Activated T-cell treated with anti-CD3 and anti-CD28 coated beads, Interleukin-2, amount 50 U/mL, for 72 hours (primary cell): ENCODE results near the gene SNRNP25. TPM values are rescaled to one million over a fixed set of nuclear protein-coding genes. Genes with fewer than 3 reads are reported as not detected.

Experiments used
- ATAC-seq, 2 donors: fragments of 150-1000 bp; cut with Tn5 transposase; replicated peaks in 1 of 2; 2 replicates each; pipeline ENCODE4 v1.10.0; 2021; ENCODE audit warnings: moderate library complexity in 2 of 2, mild to moderate bottlenecking in 1 of 2
- DNase-seq, 2 donors: peaks; one replicate each; pipeline ENCODE4 v3.0.0; 2021 to 2022; ENCODE audit warnings: mixed read lengths in 1 of 2
- H3K27ac Mint-ChIP-seq: one replicate; pipeline ENCODE4 v1.8.0; 2022; ENCODE audit warnings: mild to moderate bottlenecking, moderate library complexity, mixed read lengths
- H3K27me3 Mint-ChIP-seq: one replicate; pipeline ENCODE4 v1.8.0; 2022; ENCODE audit warnings: low read depth, mixed read lengths
- H3K36me3 Mint-ChIP-seq, 2 donors: one replicate each; pipeline ENCODE4 v1.8.0; 2022; ENCODE audit warnings: mixed read lengths in 2 of 2, mild to moderate bottlenecking in 1 of 2; ENCODE audit not compliant: insufficient read depth in 2 of 2
- H3K4me1 Mint-ChIP-seq: one replicate; pipeline ENCODE4 v1.8.0; 2022; ENCODE audit warnings: low read depth, mixed read lengths
- H3K4me3 Mint-ChIP-seq, 2 donors: one replicate each; pipeline ENCODE4 v1.8.0; 2022; ENCODE audit warnings: mild to moderate bottlenecking in 2 of 2, mixed read lengths in 2 of 2, moderate library complexity in 2 of 2
- H3K9me3 Mint-ChIP-seq, 2 donors: one replicate each; pipeline ENCODE4 v1.8.0; 2022; ENCODE audit warnings: mixed read lengths in 2 of 2
- total RNA-seq, 2 donors: library from RNA; stranded (reverse); gene quantifications; one replicate each; pipeline ENCODE4 v1.2.3, GENCODE V29; 2022

SNRNP25 gene
- total RNA-seq, 2 donors from 2014 or later = 28.9 to 44.1 TPM

DNA sequence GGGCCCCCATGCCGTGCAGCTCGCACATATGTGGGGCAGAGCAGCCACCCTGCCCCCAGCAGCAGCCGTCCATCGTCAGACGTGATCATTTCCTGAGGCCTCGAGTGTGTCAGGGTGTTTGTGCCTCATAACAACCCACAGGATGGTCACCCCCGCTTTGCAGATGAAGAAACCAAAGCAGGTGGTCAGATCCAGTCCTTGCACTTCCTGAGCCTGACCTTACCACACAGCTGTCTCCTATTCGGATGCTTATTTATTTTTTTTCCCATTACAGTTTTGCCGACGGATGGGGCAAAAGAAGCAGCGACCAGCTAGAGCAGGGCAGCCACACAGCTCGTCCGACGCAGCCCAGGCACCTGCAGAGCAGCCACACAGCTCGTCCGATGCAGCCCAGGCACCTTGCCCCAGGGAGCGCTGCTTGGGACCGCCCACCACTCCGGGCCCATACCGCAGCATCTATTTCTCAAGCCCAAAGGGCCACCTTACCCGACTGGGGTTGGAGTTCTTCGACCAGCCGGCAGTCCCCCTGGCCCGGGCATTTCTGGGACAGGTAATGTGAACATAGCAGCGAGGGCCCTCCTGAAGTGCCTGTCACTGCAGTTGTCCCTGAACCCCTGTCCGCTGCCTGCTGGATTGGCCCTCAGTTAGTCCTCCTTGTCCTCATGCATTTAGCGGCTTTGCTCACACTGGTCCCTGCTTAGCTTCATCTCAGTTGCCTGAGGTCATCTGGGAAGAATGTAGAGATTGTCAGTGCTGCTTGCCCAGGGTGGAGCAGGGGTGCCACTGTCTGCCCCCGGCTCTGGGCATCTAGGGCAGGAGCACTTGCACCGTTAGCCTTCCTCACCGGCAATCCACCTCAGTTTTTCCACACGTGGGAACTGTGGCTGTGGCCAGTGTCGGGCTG lies 25.8 kb downstream of the SNRNP25 start:
- H3K36me3 Mint-ChIP-seq = peaks cover 0 to 8% of the 10 kb centered on the region in 2 donors
- H3K27ac Mint-ChIP-seq = peak overlapping the region; percentile 1
- ATAC-seq (no peak), DNase-seq (no peak)
- no peaks in the 10 kb centered on the region for H3K9me3 Mint-ChIP-seq
- H3K4me3 Mint-ChIP-seq = peak overlapping the region; percentile 92 to 95
- peaks cover 7% of the 10 kb centered on the region for H3K27me3 Mint-ChIP-seq
- peaks cover 44% of the 10 kb centered on the region for H3K4me1 Mint-ChIP-seq

DNA sequence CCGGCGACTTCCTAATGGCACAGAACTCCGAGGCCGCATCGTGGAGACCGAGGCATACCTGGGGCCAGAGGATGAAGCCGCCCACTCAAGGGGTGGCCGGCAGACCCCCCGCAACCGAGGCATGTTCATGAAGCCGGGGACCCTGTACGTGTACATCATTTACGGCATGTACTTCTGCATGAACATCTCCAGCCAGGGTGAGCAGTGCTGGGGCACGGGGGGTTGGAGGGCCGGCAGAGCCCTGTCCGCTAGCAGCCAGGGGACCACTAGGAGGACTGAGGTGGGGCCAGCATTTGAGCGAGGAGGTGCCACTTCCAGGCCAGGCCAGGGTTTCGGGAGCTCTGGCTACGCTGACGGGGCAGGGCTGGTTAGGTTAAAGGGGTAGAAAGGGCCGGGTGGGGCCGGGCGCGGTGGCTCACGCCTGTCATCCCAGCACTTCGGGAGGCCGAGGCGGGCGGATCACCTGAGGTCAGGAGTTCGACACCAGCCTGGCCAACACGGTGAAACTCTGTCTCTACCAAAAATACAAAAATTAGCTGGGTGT lies 29.5 kb downstream of the SNRNP25 start:
- no peak for DNase-seq
- no peak overlapping the region for H3K27ac Mint-ChIP-seq
- H3K4me3 Mint-ChIP-seq = no peak overlapping the region
- H3K36me3 Mint-ChIP-seq = peaks cover 2 to 15% of the 10 kb centered on the region in 2 donors
- no peaks in the 10 kb centered on the region for H3K27me3 Mint-ChIP-seq
- H3K9me3 Mint-ChIP-seq = no peaks in the 10 kb centered on the region
- peaks cover 38% of the 10 kb centered on the region for H3K4me1 Mint-ChIP-seq
- ATAC-seq = no peak

DNA sequence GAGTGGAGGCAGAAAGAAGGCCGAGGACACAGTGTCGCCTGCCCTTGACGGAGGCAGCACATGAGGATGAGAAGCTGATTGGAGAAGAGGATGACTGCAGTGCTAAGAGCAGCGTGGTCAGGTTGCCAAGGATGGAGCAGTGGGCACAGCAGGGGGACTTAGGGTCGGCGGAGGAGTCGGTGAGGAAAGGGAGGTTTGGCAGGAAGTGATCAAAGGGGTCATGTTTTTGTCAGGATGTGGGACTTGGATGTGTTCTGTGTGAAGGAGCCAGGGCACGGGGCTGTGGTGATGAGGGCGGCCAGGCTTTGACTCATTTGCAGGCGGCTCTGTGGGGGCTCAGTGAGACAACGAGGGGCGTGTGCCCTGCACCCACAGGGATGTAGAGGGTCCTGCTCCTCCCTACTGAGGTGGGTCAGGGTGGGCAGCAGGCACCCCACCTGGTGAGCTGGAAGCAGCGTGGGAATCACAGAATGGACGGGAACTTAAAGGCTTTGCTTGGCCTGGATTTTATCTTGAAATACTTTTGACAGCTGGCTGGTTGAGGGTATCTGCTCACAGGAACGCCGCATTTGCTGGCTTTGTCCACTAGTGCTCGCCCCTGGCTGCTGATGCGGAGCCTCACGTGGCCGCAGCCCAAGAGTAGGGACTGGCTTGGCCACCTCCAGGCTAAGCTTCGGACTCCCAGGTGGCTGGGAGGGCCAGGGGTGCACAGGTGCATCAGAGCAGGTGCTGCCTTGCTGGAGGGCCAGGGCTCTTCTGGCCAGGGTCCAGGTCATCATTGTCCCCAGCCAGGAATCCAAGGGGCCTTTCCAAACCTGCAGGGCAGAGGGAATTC lies 30.4 kb downstream of the SNRNP25 start:
- Mint-ChIP-seq H3K4me1 (peaks cover 33% of the 10 kb centered on the region), H3K27ac (peak overlapping the region; percentile 17), H3K9me3 (no peaks in the 10 kb centered on the region), H3K4me3 (peak overlapping the region; percentile 11 to 76), H3K36me3 (peaks cover 2 to 14% of the 10 kb centered on the region in 2 donors), H3K27me3 (no peaks in the 10 kb centered on the region)
- ATAC-seq (peak; percentile 27 to 30), DNase-seq (peak; percentile 27 to 43)

DNA sequence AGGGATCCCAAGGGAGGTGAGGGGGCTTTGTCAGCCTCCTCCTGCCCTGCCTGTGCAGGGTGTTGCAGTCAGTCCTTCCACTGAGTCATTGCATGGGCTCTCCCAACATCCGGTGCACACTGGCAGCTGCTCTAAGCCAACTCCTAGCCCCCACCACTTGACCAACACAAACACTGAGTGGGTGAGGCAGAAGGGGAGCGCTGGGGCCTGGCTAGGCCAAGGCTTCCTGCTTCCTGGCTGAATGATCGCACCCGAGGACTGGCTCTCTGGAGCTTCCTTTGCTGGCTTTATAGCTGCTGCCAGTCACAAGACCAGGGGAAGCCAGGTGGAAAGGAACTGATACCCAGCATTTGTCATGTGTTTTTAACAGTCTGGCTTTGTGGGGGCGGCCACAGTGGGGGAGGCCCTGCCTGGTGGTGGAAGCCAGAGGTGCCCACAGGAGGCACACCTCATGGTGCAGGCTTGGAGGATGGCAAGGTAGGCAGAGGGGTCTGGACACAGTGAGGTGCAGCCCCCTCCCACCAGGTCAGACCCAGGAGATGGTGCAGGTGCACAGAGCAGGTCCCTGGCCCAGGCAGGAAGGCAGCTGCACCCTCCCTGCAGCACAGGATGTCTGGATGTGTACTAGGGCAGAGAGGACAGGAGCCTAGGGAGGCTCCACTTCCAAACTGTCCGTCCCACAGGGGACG lies 31.2 kb downstream of the SNRNP25 start:
- peak overlapping the region; percentile 92 for H3K27ac Mint-ChIP-seq
- peaks cover 24% of the 10 kb centered on the region for H3K4me1 Mint-ChIP-seq
- ATAC-seq = peak; percentile 94 to 97
- DNase-seq = peak; percentile 77 to 79
- peak overlapping the region; percentile 70 to 76 for H3K4me3 Mint-ChIP-seq
- H3K9me3 Mint-ChIP-seq = no peaks in the 10 kb centered on the region
- peaks cover 2 to 11% of the 10 kb centered on the region in 2 donors for H3K36me3 Mint-ChIP-seq
- no peaks in the 10 kb centered on the region for H3K27me3 Mint-ChIP-seq

DNA sequence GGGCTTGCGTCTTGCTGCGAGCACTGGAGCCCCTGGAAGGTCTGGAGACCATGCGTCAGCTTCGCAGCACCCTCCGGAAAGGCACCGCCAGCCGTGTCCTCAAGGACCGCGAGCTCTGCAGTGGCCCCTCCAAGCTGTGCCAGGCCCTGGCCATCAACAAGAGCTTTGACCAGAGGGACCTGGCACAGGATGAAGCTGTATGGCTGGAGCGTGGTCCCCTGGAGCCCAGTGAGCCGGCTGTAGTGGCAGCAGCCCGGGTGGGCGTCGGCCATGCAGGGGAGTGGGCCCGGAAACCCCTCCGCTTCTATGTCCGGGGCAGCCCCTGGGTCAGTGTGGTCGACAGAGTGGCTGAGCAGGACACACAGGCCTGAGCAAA lies 31.8 kb downstream of the SNRNP25 start:
- Mint-ChIP-seq H3K27me3 (no peaks in the 10 kb centered on the region), H3K4me1 (peaks cover 20% of the 10 kb centered on the region), H3K27ac (no peak overlapping the region), H3K9me3 (no peaks in the 10 kb centered on the region), H3K36me3 (peaks cover 2 to 11% of the 10 kb centered on the region in 2 donors), H3K4me3 (peak overlapping the region in 1 of 2 donors; percentile 76)
- no peak for DNase-seq
- ATAC-seq = no peak

DNA sequence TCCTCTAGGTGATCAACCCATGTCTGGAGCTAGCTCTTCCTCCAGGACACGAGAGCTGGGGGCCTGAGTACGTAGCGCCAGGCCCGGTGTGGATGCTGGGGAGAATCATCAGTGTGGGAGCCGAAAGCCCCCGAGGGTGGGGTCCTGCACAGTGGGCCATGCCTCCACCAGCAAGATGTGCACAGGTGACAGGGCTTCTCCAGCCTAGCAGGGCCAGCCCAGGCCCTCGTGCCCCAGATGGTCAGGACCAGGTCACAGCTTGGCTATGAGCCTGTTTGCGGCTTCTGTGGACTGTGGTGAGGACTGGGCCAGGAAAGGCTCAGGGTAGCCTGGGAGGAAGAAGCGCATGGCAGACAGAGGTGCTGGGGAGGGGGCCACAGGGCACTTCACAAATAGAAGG lies 32.2 kb downstream of the SNRNP25 start:
- Mint-ChIP-seq H3K27me3 (no peaks in the 10 kb centered on the region), H3K36me3 (peaks cover 2 to 11% of the 10 kb centered on the region in 2 donors), H3K9me3 (no peaks in the 10 kb centered on the region), H3K4me3 (no peak overlapping the region), H3K4me1 (peaks cover 20% of the 10 kb centered on the region), H3K27ac (no peak overlapping the region)
- DNase-seq (no peak), ATAC-seq (no peak)

DNA sequence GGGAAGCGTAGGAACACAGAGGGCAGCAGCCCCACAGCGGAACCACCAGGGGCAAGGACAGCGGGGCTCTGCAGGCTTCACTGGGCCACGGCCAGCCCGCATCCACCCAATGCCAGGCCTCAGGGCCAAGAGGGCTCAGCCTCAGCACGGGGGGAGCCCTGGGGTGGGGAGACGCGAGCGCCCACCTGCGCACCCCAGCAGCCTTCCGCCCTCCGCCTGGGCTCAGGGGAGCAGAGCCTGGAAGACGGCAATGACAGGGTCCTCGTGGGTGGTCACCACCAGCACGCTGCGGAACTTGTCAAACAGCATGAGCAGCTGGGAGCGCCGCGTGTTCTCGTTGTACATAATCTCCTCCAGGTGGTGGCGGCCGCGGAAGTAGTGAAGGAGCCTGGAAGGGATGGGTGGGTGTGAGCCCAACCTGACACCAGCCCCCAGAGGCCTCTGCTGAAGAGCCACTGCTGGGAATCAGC lies 32.9 kb downstream of the SNRNP25 start:
- Mint-ChIP-seq H3K4me3 (no peak overlapping the region), H3K4me1 (peaks cover 20% of the 10 kb centered on the region), H3K9me3 (no peaks in the 10 kb centered on the region), H3K27ac (no peak overlapping the region), H3K27me3 (no peaks in the 10 kb centered on the region), H3K36me3 (peaks cover 2 to 11% of the 10 kb centered on the region in 2 donors)
- DNase-seq (no peak), ATAC-seq (no peak)

DNA sequence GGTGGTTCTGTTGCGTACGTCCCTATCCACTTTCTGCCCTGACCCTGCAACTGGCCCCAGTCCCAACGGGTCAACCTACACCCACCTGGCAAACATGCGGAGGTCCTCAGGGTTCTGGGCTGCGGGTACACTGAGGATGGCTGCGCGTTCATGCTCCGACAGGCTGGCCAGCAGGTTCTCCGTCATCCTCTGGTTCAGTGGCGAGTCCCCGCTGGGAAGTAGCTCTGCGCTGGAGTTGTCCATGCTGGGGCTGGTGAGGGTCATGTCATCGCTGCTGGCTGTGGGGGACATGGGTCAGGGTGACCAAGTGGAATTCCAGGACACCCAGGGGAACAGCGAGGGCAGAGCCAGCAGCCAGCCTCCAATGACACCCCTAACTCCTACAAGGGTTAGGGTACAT lies 35.0 kb downstream of the SNRNP25 start:
- Mint-ChIP-seq H3K4me1 (peaks cover 18% of the 10 kb centered on the region), H3K27me3 (no peaks in the 10 kb centered on the region), H3K36me3 (peaks cover 2 to 11% of the 10 kb centered on the region in 2 donors), H3K9me3 (no peaks in the 10 kb centered on the region), H3K4me3 (no peak overlapping the region), H3K27ac (no peak overlapping the region)
- DNase-seq = no peak
- ATAC-seq = no peak

DNA sequence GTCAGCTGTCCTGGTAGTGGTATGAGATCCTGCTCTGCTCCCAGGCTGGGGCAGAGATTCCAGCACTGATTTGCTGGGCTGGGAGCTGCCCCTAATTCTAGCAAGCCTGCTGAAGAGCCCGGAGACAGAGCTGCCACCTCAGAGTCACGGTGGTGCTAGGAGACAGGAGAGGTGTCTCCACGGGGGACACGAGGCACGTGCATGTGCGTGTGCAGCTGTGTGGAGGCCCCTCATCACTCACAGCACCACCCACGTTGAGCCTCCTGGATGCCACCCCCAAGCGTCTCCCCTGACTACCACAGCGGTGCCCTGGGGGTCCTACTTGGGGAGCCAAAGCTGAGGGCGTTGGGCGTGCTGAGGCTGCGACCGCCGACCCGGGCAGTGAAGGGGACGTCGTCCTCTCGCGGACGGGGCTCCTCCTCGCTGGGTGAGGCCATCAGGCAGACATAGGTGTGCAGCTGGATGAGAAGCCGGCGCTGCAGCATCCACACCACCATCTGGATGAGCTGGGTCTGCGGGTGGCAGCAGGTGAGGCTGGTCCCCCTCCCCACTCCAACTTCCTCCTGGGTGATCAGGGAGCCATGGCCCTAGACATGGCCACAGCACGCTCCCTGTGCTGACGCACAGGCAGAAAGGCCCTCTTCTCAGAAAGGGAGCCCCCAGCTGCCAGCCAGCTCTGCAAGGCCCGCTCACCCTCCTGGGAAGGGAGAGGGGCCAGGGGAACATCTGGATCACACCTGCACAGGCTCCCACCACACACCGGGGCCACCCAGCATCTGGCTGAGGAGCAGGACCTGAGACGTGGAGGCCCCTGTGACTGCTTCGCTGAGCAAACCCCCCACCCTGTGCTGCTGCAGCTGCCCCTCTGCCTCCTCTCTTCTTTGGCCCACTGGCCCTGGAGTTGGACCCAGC lies 36.0 kb downstream of the SNRNP25 start:
- Mint-ChIP-seq H3K36me3 (peaks cover 2 to 7% of the 10 kb centered on the region in 2 donors), H3K4me3 (no peak overlapping the region)

DNA sequence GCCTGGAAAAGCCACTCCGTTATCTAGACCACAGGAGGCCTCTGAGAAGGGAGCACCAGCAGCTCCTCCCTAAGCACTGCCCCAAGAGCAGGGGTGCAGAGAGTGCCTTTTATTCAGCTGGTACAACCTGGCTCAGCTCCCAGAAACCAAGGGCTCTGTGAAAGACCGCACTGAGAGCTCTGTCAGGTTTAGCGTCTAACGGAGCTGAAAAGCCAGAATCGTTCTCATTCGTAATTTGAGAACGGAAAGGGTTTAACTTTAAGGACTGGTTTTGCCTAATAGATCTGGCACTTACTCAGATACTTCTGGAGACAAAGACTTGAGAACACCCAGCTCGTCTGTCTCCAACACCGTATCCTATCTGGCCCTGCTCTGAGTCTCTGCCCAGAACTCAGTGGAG lies 37.9 kb downstream of the SNRNP25 start:
- H3K27ac Mint-ChIP-seq = no peak overlapping the region

More for the DNA sequence above, 36.0 kb downstream of the SNRNP25 start:
- Mint-ChIP-seq H3K9me3 (no peaks in the 10 kb centered on the region), H3K4me1 (peaks cover 7% of the 10 kb centered on the region), H3K27me3 (no peaks in the 10 kb centered on the region), H3K27ac (no peak overlapping the region)
- ATAC-seq (no peak), DNase-seq (no peak)

DNA sequence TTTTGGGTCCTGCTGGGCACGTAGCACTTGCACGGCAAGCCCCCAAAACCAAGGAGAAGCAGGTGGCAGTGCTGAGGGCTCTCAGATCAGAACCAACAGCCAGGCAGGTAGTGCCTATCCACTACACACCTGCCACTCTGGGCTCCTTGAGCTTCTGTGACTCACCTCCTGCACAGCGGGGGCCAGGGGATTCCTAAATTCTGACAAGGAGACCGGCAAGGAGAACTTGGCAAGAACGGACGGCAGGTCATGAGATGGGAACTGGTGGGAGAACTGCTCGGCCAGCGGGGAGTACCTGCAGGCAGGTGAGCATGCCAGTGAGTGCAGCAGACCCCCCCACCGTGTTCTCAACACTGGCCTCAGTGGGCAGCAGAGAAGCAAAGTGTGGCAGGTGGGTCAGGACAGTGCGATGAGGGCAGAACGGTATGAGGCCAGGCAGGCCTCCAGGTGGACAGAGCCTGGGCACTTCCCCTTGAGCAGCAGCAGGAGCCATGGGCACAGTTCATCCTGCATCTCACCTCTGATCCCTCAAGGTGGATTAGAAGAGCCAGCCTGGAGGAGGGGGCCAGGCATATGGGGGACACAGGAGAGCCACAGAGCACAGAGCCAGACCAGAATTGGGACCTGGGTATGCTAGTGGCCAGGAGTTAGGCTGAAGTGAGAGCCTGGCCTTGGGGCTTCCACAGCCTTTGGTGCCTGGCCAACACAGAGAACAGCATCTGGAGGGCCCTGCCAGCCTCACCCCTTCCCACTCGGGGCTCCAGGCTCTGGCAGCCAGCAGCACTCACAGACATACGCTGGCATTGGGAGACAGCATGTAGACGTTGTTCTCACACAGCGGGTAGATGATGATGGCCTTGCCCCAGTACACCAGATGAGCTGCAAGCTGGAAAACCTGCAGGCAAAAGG lies 39.1 kb downstream of the SNRNP25 start:
- DNase-seq = no peak
- Mint-ChIP-seq H3K4me3 (no peak overlapping the region), H3K4me1 (no peaks in the 10 kb centered on the region), H3K36me3 (peaks cover 0 to 2% of the 10 kb centered on the region in 2 donors), H3K27ac (no peak overlapping the region), H3K9me3 (no peaks in the 10 kb centered on the region), H3K27me3 (no peaks in the 10 kb centered on the region)
- ATAC-seq = no peak

More for the DNA sequence above, 37.9 kb downstream of the SNRNP25 start:
- DNase-seq (no peak), ATAC-seq (no peak)
- Mint-ChIP-seq H3K4me1 (no peaks in the 10 kb centered on the region), H3K27me3 (no peaks in the 10 kb centered on the region), H3K36me3 (peaks cover 0 to 3% of the 10 kb centered on the region in 2 donors), H3K9me3 (no peaks in the 10 kb centered on the region), H3K4me3 (no peak overlapping the region)
